ES-I3 (cell line): ENCODE measurements around the gene UBL4A.

Experiments
- H3K36me3 ChIP-seq: 2 replicates; pipeline ENCODE4 v1.6.1; 2013; ENCODE audit warnings: mild to moderate bottlenecking, low read length, control low read depth, moderate library complexity; ENCODE audit not compliant: insufficient read depth
- H3K4me1 ChIP-seq: 2 replicates; pipeline ENCODE4 v1.6.1; 2013; ENCODE audit warnings: mild to moderate bottlenecking, control low read depth, low read length; ENCODE audit not compliant: insufficient read depth
- H3K9ac ChIP-seq: 2 replicates; pipeline ENCODE4 v1.6.1; 2013; ENCODE audit warnings: low read depth, mild to moderate bottlenecking, low read length, moderate library complexity
- H3K9me3 ChIP-seq: 2 replicates; pipeline ENCODE4 v1.6.1; 2013; ENCODE audit warnings: mild to moderate bottlenecking, low read length, moderate library complexity; ENCODE audit not compliant: control insufficient read depth, insufficient read depth

Gene UBL4A

GRCh38 chrX:154469114-154469513, 17.3 kb downstream of the UBL4A start:
- H3K9ac ChIP-seq = no peak overlapping the region
- H3K36me3 ChIP-seq = no peaks in the 10 kb centered on the region; the same call in 1 of the 2 replicates
- H3K4me1 ChIP-seq = no peaks in the 10 kb centered on the region
- no peaks in the 10 kb centered on the region for H3K9me3 ChIP-seq

GRCh38 chrX:154468217-154468616, 18.2 kb downstream of the UBL4A start:
- Histone ChIP-seq H3K9ac (no peak overlapping the region), H3K9me3 (no peaks in the 10 kb centered on the region), H3K36me3 (no peaks in the 10 kb centered on the region; the same call in 1 of the 2 replicates), H3K4me1 (no peaks in the 10 kb centered on the region)

GRCh38 chrX:154467556-154467955, 18.9 kb downstream of the UBL4A start:
- H3K9ac ChIP-seq = no peak overlapping the region
- no peaks in the 10 kb centered on the region; the same call in 1 of the 2 replicates for H3K36me3 ChIP-seq
- H3K9me3 ChIP-seq = no peaks in the 10 kb centered on the region
- H3K4me1 ChIP-seq = no peaks in the 10 kb centered on the region

GRCh38 chrX:154466907-154467306, 19.5 kb downstream of the UBL4A start:
- H3K4me1 ChIP-seq = no peaks in the 10 kb centered on the region
- H3K36me3 ChIP-seq = no peaks in the 10 kb centered on the region; the same call in 1 of the 2 replicates
- no peaks in the 10 kb centered on the region for H3K9me3 ChIP-seq
- no peak overlapping the region for H3K9ac ChIP-seq

- H3K4me1 ChIP-seq = no peaks in the 10 kb centered on the region
- no peaks in the 10 kb centered on the region; the same call in 1 of the 2 replicates for H3K36me3 ChIP-seq
- H3K9me3 ChIP-seq = no peaks in the 10 kb centered on the region
- H3K9ac ChIP-seq = no peak overlapping the region
These were observed 20.4 kb downstream of the UBL4A start for GRCh38 chrX:154466036-154466435.

- H3K36me3 ChIP-seq = no peaks in the 10 kb centered on the region; the same call in 1 of the 2 replicates
- no peak overlapping the region for H3K9ac ChIP-seq
- no peaks in the 10 kb centered on the region for H3K9me3 ChIP-seq
- no peaks in the 10 kb centered on the region for H3K4me1 ChIP-seq
These were observed 20.8 kb downstream of the UBL4A start for GRCh38 chrX:154465601-154466000.

GRCh38 chrX:154464806-154465365, 21.5 kb downstream of the UBL4A start:
- H3K9me3 ChIP-seq = no peaks in the 10 kb centered on the region
- no peaks in the 10 kb centered on the region for H3K4me1 ChIP-seq
- no peaks in the 10 kb centered on the region; the same call in 1 of the 2 replicates for H3K36me3 ChIP-seq
- H3K9ac ChIP-seq = no peak overlapping the region

GRCh38 chrX:154463611-154464220, 22.7 kb downstream of the UBL4A start:
- H3K4me1 ChIP-seq = no peaks in the 10 kb centered on the region; the same call in 1 of the 2 replicates
- H3K9ac ChIP-seq = no peak overlapping the region
- H3K9me3 ChIP-seq = no peaks in the 10 kb centered on the region
- H3K36me3 ChIP-seq = no peaks in the 10 kb centered on the region

GRCh38 chrX:154462396-154462795, 24.0 kb downstream of the UBL4A start:
- Histone ChIP-seq H3K36me3 (no peaks in the 10 kb centered on the region), H3K4me1 (no peaks in the 10 kb centered on the region; the same call in 1 of the 2 replicates), H3K9me3 (no peaks in the 10 kb centered on the region), H3K9ac (no peak overlapping the region)

GRCh38 chrX:154460326-154460725, 26.1 kb downstream of the UBL4A start:
- no peaks in the 10 kb centered on the region for H3K9me3 ChIP-seq
- H3K9ac ChIP-seq = no peak overlapping the region

GRCh38 chrX:154459832-154460231, 26.6 kb downstream of the UBL4A start:
- Histone ChIP-seq H3K9ac (no peak overlapping the region), H3K36me3 (no peaks in the 10 kb centered on the region), H3K4me1 (no peaks in the 10 kb centered on the region; the same call in 1 of the 2 replicates), H3K9me3 (no peaks in the 10 kb centered on the region)

More at GRCh38 chrX:154460326-154460725, 26.1 kb downstream of the UBL4A start:
- Histone ChIP-seq H3K4me1 (no peaks in the 10 kb centered on the region; the same call in 1 of the 2 replicates), H3K36me3 (no peaks in the 10 kb centered on the region)

- H3K4me1 ChIP-seq = no peaks in the 10 kb centered on the region; the same call in 1 of the 2 replicates
- H3K36me3 ChIP-seq = no peaks in the 10 kb centered on the region
- H3K9me3 ChIP-seq = no peaks in the 10 kb centered on the region
- H3K9ac ChIP-seq = peak overlapping the region; percentile 44; the same call in 1 of the 2 replicates
These were observed 27.2 kb downstream of the UBL4A start for GRCh38 chrX:154458954-154459778.

- H3K9ac ChIP-seq = peak within 1 kb of the TSS; percentile 45; the same call in 1 of the 2 replicates
- no peaks in the 10 kb centered on the region for H3K9me3 ChIP-seq
- no peaks in the 10 kb centered on the region; the same call in 1 of the 2 replicates for H3K4me1 ChIP-seq
- H3K36me3 ChIP-seq = no peaks in the 10 kb centered on the region
These were observed 28.1 kb downstream of the UBL4A start, which contains the start of gene PLXNA3 for GRCh38 chrX:154458116-154458953. Gene PLXNA3, plus strand, starts transcription at chrX:154458281. Its CDS starts 1,903 bp downstream, at chrX:154460184.
